Measurements from ENCODE around the gene FLT4.

DNA sequence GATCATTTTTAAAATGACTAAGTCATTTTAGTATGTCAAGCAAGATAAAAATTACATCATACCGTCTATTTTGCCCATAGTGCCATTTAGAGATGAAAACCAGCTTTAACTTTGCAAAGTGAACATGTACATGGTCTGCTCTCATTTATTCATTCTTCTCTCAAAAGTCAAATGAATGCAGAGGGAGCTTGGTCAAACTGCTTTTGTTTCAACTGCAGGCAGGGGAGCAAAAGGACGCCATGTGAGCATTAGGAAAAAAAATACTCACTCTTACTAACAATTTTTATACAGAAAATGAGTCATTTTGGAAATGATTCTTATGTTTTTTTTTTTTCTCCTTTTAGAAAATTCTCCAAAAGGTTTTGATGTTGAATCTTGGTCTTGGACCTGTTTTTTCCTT, 73.8 kb downstream of the FLT4 start:
- TF ChIP-seq, protein P1, sequence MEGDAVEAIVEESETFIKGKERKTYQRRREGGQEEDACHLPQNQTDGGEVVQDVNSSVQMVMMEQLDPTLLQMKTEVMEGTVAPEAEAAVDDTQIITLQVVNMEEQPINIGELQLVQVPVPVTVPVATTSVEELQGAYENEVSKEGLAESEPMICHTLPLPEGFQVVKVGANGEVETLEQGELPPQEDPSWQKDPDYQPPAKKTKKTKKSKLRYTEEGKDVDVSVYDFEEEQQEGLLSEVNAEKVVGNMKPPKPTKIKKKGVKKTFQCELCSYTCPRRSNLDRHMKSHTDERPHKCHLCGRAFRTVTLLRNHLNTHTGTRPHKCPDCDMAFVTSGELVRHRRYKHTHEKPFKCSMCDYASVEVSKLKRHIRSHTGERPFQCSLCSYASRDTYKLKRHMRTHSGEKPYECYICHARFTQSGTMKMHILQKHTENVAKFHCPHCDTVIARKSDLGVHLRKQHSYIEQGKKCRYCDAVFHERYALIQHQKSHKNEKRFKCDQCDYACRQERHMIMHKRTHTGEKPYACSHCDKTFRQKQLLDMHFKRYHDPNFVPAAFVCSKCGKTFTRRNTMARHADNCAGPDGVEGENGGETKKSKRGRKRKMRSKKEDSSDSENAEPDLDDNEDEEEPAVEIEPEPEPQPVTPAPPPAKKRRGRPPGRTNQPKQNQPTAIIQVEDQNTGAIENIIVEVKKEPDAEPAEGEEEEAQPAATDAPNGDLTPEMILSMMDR (IDR thresholded peaks at IDR 0.05; ENCODE audit: insufficient read depth, low read depth, low read length): no peak
- TF ChIP-seq EZH2 (IDR thresholded peaks at IDR 0.05; ENCODE audit: insufficient read depth, low read length): no peak

All from astrocyte (in vitro differentiated cells and primary cell).